Fibroblast of lung (primary cell): Measurements from ENCODE around the gene LRP1-AS.

ENCODE experiments used
- EZH2 ChIP-seq: IDR thresholded peaks from 2 replicates; pipeline ENCODE4 v1.5.1; 2012; ENCODE audit warnings: low read length, control low read depth, mild to moderate bottlenecking; ENCODE audit errors: missing control alignments
- TF ChIP-seq, protein P1 (sequence below), 2 donors: IDR thresholded peaks in 1 of 2; conservative IDR thresholded peaks in 1 of 2; 1 replicate in 1 of 2; 2 replicates in 1 of 2; pipeline ENCODE4 v1.5.1; 2011 to 2012; ENCODE audit warnings: low read length in 2 of 2, control low read depth in 1 of 2, inconsistent platforms in 1 of 2, low read depth in 1 of 2, mild to moderate bottlenecking in 1 of 2

GRCh38 chr12:57156701-57157403 is 9.4 kb upstream of the LRP1-AS start:
- no peak for TF ChIP-seq EZH2
- TF ChIP-seq, protein P1, sequence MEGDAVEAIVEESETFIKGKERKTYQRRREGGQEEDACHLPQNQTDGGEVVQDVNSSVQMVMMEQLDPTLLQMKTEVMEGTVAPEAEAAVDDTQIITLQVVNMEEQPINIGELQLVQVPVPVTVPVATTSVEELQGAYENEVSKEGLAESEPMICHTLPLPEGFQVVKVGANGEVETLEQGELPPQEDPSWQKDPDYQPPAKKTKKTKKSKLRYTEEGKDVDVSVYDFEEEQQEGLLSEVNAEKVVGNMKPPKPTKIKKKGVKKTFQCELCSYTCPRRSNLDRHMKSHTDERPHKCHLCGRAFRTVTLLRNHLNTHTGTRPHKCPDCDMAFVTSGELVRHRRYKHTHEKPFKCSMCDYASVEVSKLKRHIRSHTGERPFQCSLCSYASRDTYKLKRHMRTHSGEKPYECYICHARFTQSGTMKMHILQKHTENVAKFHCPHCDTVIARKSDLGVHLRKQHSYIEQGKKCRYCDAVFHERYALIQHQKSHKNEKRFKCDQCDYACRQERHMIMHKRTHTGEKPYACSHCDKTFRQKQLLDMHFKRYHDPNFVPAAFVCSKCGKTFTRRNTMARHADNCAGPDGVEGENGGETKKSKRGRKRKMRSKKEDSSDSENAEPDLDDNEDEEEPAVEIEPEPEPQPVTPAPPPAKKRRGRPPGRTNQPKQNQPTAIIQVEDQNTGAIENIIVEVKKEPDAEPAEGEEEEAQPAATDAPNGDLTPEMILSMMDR (conservative IDR thresholded peaks at IDR 0.05 in 1 of 2, IDR thresholded peaks at IDR 0.05 in 1 of 2; ENCODE audit: low read depth in 1 of 2, low read length in 2 of 2) = no peak
